C4-2B (cell line): ENCODE data around the gene CYLD.

Source experiments
- H3K27ac ChIP-seq: fragments of 450-650 bp; 2 replicates; pipeline ENCODE4 v1.5.1; 2017
- CTCF ChIP-seq: fragments of 450-650 bp; conservative IDR thresholded peaks from 2 replicates; pipeline ENCODE4 v1.5.1; 2017; ENCODE audit warnings: mild to moderate bottlenecking
- ZFX ChIP-seq: fragments of 450-650 bp; IDR thresholded peaks from 2 replicates; pipeline ENCODE4 v1.6.1; 2017

CYLD gene

GRCh38 chr16:50752471-50753235, 10.8 kb downstream of the CYLD start:
- TF ChIP-seq ZFX = no peak
- TF ChIP-seq CTCF = no peak
- H3K27ac ChIP-seq = no peak overlapping the region

GRCh38 chr16:50756473-50756872, 14.6 kb downstream of the CYLD start:
- H3K27ac ChIP-seq = no peak overlapping the region
- TF ChIP-seq ZFX (no peak), CTCF (no peak)

- TF ChIP-seq ZFX (no peak), CTCF (no peak)
- H3K27ac ChIP-seq = no peak overlapping the region
Measured at GRCh38 chr16:50761267-50761666, 19.4 kb downstream of the CYLD start.

GRCh38 chr16:50762241-50762640, 20.4 kb downstream of the CYLD start:
- H3K27ac ChIP-seq = no peak overlapping the region
- no peak for TF ChIP-seq CTCF
- TF ChIP-seq ZFX = no peak

- TF ChIP-seq ZFX (no peak), CTCF (no peak)
- H3K27ac ChIP-seq = no peak overlapping the region
Measured at GRCh38 chr16:50763211-50763610, 21.3 kb downstream of the CYLD start.

- TF ChIP-seq ZFX (no peak), CTCF (no peak)
- no peak overlapping the region for H3K27ac ChIP-seq
Measured at GRCh38 chr16:50765260-50765659, 23.4 kb downstream of the CYLD start.

- TF ChIP-seq ZFX (no peak), CTCF (no peak)
- no peak overlapping the region for H3K27ac ChIP-seq
Measured at GRCh38 chr16:50765861-50766260, 24.0 kb downstream of the CYLD start.
